ENCODE measurements around the gene ERP44.

ERP44 gene

GRCh38 chr9:100106616-100107015, 7.8 kb upstream of the ERP44 start:
- no peak overlapping the region for H3K27ac ChIP-seq (ENCODE audit: low read length)
- no peak for TF ChIP-seq EZH2phosphoT487 (IDR thresholded peaks at IDR 0.05; ENCODE audit: low read length)
- no peak for TF ChIP-seq CTCF (IDR thresholded peaks at IDR 0.05; ENCODE audit: low read length)
- TF ChIP-seq EZH2 (optimal IDR thresholded peaks at IDR 0.05; ENCODE audit: low read depth, low read length), result no peak

GRCh38 chr9:100105861-100106260, 7.1 kb upstream of the ERP44 start:
- no peak overlapping the region for H2AFZ ChIP-seq (ENCODE audit: low read length)
- no peaks in the 10 kb centered on the region for H3K9me3 ChIP-seq (replicated peaks; ENCODE audit: insufficient read depth, low read length)
- H3K27me3 ChIP-seq (replicated peaks; ENCODE audit: insufficient read depth, low read length), result no peaks in the 10 kb centered on the region
- no peaks in the 10 kb centered on the region for H3K9me2 ChIP-seq (replicated peaks; ENCODE audit: insufficient read depth, low read length)
- no peak for TF ChIP-seq CTCF (IDR thresholded peaks at IDR 0.05; ENCODE audit: low read length)
- H3K36me3 ChIP-seq (replicated peaks; ENCODE audit: insufficient read depth, low read length), result peaks cover 4% of the 10 kb centered on the region
- H3K4me1 ChIP-seq (ENCODE audit: low read length), result peaks cover 7% of the 10 kb centered on the region; the same call in 1 of the 2 replicates
- no peaks in the 10 kb centered on the region for H3F3A ChIP-seq (ENCODE audit: insufficient read depth, low read length)
- DNase-seq, result no peak
- H3K27ac ChIP-seq (ENCODE audit: low read length), result no peak overlapping the region
- H3K9ac ChIP-seq (ENCODE audit: low read length), result no peak overlapping the region
- H3K4me2 ChIP-seq (ENCODE audit: low read depth, low read length), result no peak overlapping the region
- no peaks in the 10 kb centered on the region for H3K79me2 ChIP-seq (ENCODE audit: low read length)
- H4K20me1 ChIP-seq (ENCODE audit: insufficient read depth, low read length), result no peaks in the 10 kb centered on the region
- H3K4me3 ChIP-seq (ENCODE audit: low read length), result no peak overlapping the region

More at GRCh38 chr9:100106616-100107015, 7.8 kb upstream of the ERP44 start:
- Histone ChIP-seq H4K20me1 (ENCODE audit: insufficient read depth, low read length) (no peaks in the 10 kb centered on the region), H3K4me3 (ENCODE audit: low read length) (no peak overlapping the region), H3F3A (ENCODE audit: insufficient read depth, low read length) (no peaks in the 10 kb centered on the region), H3K27me3 (replicated peaks; ENCODE audit: insufficient read depth, low read length) (no peaks in the 10 kb centered on the region), H3K79me2 (ENCODE audit: low read length) (no peaks in the 10 kb centered on the region), H2AFZ (ENCODE audit: low read length) (no peak overlapping the region), H3K9ac (ENCODE audit: low read length) (no peak overlapping the region), H3K36me3 (replicated peaks; ENCODE audit: insufficient read depth, low read length) (peaks cover 4% of the 10 kb centered on the region), H3K9me2 (replicated peaks; ENCODE audit: insufficient read depth, low read length) (no peaks in the 10 kb centered on the region), H3K4me1 (ENCODE audit: low read length) (peaks cover 7% of the 10 kb centered on the region; the same call in 1 of the 2 replicates), H3K9me3 (replicated peaks; ENCODE audit: insufficient read depth, low read length) (no peaks in the 10 kb centered on the region), H3K4me2 (ENCODE audit: low read depth, low read length) (no peak overlapping the region)
- DNase-seq, result no peak

GRCh38 chr9:100104314-100104713, 5.5 kb upstream of the ERP44 start:
- no peaks in the 10 kb centered on the region for H3K9me3 ChIP-seq (replicated peaks; ENCODE audit: insufficient read depth, low read length)
- no peak for TF ChIP-seq EZH2phosphoT487 (IDR thresholded peaks at IDR 0.05; ENCODE audit: low read length)
- no peak for TF ChIP-seq CTCF (IDR thresholded peaks at IDR 0.05; ENCODE audit: low read length)
- no peak for TF ChIP-seq EZH2 (optimal IDR thresholded peaks at IDR 0.05; ENCODE audit: low read depth, low read length)
- no peak overlapping the region for H2AFZ ChIP-seq (ENCODE audit: low read length)
- DNase-seq, result no peak
- H3K9ac ChIP-seq (ENCODE audit: low read length), result no peak overlapping the region
- H3K9me2 ChIP-seq (replicated peaks; ENCODE audit: insufficient read depth, low read length), result no peaks in the 10 kb centered on the region
- H3K4me3 ChIP-seq (ENCODE audit: low read length), result no peak overlapping the region
- H3K4me1 ChIP-seq (ENCODE audit: low read length), result peaks cover 7% of the 10 kb centered on the region; the same call in 1 of the 2 replicates
- no peaks in the 10 kb centered on the region for H4K20me1 ChIP-seq (ENCODE audit: insufficient read depth, low read length)
- H3K36me3 ChIP-seq (replicated peaks; ENCODE audit: insufficient read depth, low read length), result peaks cover 4% of the 10 kb centered on the region
- H3K27me3 ChIP-seq (replicated peaks; ENCODE audit: insufficient read depth, low read length), result no peaks in the 10 kb centered on the region
- H3K27ac ChIP-seq (ENCODE audit: low read length), result no peak overlapping the region
- no peak overlapping the region for H3K4me2 ChIP-seq (ENCODE audit: low read depth, low read length)
- H3K79me2 ChIP-seq (ENCODE audit: low read length), result peaks cover 10% of the 10 kb centered on the region; the same call in 1 of the 2 replicates
- no peaks in the 10 kb centered on the region for H3F3A ChIP-seq (ENCODE audit: insufficient read depth, low read length)
